ENCODE data around the gene SPDYE2B.
"Not testable (repeated sequence)": the region's sequence is repeated elsewhere in the genome, so short reads cannot be mapped to it uniquely, and the experiment has no call there.

Gene SPDYE2B

DNA sequence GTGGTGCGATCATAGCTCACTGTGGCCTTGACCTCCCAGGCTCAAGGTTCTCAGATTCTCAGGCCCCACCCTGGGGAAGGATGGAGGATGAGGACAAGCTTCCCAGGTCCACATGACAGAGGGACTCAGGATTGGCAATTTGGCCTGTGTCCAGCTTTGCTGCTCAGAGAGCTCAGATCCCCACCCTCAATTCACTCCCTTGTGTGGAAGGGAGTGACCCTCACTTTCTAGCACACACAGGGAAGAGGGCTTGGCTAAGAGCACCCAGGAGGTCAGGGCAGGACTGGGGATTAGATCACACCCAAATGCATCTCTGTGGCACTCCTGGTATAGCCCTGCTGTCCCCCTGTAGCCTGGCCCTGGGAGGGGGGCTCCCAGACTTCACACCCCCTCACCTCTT, 6.7 kb upstream of the SPDYE2B start:
- not testable (repeated sequence) for DNase-seq

DNA sequence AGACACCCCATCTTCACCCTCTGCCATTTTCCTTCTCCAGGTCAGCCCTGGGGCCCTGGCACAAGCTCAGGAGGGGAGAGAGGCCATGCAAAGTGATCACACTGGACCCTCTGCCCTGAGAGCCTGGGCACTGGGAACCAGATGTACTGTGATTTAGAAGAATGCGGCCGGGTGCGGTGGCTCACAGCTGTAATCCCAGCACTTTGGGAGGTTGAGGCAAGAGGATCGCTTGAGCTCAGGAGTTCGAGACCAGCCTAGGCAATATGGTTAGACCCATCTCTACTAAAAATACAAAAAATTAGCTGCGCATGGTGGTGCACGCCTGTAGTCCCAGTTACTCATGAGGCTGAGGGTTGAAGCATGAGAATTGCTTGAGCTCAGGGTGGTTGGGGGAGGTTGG, 2.3 kb upstream of the SPDYE2B start:
- DNase-seq, result not testable (repeated sequence)

DNA sequence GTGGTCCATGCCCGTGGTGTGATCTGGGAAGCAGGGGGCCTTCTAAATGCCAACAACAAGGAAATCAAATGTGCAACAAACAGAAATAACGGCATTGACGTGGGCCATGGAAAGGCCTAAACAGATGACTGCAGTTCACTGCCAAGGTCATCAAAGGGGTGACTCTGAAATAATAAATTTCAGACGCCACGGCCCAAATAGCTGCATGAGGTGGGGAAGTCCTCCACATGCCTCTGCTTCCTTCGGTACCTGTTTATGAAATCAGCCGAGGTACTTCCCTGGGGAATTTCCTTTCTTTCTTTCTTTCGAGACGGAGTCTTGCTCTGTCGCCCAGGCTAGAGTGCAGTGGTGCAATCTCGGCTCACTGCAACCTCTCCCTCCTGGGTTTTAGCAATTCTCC, 14.6 kb downstream of the SPDYE2B start:
- not testable (repeated sequence) for DNase-seq

DNA sequence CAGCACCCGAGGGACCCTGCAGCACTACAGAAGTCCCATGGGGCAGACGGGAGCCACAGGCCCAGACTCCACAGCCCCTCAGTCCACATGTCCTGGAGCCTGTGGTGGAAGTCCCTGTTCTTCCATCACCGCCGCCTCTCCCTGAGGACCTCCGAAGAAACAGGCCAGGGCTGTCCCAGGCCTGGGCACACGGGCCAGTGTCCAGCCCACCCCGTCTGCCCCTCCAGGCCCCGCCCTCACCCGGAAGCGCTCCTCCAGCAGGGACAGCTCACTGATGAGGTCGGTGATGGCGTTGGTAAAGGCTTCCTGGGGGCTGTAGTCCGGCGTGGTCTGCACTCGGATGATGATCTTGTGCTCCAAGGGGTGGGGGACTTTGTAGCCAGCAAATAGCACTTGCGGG, 16.7 kb downstream of the SPDYE2B start:
- DNase-seq, result not testable (repeated sequence)

DNA sequence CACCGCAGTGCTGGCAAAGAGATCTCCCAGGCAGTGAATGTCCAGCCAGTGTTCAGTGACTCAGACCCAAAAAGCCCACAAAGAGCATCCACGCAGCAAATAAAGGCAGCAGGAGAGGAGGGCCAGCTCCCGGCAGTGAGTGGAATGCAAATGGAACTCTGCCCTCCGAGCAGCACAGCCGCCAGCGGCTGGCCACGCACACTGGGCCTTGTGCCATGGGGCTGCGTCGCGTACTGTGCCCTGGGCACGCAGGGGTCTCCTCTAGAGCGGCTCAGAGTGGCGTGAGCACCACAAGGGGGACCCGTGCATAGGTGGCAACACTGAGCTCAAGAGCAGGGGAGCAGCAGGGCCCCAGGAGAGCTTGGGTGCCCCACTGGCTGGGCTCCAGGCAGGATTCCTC, 17.4 kb downstream of the SPDYE2B start:
- not testable (repeated sequence) for DNase-seq

DNA sequence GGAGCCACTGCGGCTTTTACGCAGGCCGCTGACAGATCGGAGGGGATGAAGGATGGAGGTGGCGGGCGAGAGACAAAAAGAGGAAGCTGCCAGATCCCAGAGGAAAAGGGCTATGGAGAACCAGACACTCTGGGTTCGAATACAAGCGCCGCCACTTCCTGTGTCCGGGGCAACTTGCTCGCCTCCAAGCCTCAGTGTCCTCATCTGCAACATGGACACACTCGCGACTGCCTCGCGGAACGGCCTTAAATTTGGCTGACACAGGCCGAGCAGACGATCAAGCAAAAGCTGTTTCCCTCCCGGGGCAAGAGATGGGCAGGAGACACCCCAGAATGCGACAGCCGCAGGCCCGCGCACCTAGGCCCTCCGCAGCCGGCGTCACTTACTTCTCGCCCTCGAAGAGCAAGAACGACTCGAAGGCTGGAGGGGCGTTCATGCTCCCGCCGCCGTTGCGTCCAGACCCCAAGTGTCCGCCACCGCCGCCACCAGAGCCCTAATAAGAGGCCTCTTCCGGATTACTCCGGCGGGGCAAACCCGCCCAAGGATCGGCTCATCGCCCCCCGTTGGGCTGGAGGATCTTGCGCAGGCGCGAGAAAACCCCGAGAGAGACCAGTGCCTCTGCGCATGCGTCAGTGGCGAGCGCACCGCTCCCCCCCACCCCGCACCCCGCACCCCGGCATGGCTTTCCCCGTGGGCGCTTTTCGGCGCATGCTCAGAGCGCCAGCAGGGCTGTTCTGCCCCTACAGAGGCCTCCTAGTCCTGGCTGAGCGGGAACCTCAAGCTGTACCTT, 21.2 kb downstream of the SPDYE2B start, which contains the start of gene POLR2J2:
Gene POLR2J2, minus strand, starts transcription at position 498 of the 790 bp plus-strand sequence. Its CDS starts 62 bp downstream, at position 436.
- DNase-seq, result not testable (repeated sequence)

DNA sequence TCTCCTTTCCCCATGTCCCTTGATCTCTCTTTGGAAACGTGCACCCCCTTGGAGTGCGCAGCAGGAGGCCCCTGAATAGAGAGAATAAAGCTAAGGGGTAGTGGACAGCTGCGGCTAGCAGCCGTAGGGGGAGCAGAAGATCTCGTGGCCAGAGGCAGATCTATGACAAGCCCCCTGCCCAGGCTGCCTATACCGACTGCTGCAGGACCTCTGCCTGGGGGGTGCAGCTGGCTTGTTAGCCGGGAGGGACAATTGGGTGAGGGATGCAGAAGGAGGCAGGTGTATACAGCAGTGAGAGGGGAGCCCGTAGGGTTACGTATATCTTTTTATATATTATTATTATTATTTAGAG, 21.8 kb downstream of the SPDYE2B start:
- DNase-seq, result not testable (repeated sequence)

DNA sequence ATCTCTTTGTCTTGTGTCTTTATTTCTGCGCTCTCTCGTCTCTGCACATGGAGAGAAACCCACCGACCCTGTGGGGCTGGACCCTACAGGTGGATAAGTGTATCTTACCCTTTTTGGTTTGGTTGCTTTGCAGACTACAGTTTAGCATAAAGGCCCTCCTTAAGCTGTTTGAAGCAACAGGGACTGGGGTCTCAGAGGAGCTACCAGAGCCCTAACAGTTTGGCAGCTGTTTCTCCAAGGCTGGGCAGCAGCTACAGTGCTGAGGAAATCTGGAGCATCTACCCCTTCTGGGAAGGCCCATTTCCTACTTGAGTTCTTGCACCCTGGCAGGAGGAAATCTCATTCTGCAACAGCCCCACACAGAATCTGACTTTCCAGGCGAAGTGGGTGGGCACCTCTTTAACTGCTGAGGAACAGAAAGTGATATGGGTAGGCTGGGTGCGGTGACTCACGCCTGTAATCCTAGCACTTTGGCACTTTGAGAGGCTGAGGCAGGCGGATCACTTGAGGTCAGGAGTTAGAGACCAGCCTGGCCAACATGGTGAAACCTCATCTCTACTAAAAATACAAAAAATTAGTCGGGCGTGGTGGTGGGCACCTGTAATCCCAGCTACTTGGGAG, 23.4 kb downstream of the SPDYE2B start:
- DNase-seq, result not testable (repeated sequence)

DNA sequence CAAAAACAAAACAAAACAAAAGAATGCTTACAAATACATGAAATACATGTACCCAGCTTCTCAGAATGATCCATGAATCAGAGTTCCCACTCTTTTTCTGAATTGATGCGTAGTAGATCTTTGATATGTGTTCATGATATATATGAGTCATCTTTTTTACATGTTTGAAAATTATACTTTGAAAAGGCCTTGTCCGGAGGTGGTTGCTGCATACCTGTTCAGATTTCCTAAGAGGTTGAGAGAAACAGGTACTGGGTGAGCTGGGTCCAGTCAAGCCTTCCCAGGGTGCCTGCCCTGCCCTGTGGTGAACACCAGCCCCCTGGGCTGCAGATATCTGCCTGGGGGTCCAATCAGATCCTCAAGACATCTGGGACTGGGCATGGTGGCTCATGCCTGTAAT, 25.4 kb downstream of the SPDYE2B start:
- not testable (repeated sequence) for DNase-seq

DNA sequence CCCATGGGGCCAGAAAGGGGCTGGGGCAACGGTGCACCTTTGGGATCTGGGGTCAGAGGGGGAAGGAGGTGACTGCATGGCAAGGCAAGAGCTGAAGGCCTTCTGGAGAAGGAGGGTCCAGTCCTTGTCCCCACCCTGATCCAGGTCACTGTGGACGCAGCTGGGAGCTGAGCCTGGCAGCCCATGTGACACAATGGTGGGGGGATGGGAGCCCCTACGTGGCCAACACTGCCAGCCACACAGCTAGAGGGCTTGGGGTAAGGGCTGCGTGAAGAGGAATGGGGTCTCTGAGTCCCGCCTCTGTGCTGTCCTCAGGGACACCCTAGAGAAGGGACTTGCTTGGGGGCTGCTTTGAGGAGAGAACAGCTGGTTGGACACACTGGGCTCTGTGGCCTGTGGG, 30.7 kb downstream of the SPDYE2B start:
- not testable (repeated sequence) for DNase-seq

DNA sequence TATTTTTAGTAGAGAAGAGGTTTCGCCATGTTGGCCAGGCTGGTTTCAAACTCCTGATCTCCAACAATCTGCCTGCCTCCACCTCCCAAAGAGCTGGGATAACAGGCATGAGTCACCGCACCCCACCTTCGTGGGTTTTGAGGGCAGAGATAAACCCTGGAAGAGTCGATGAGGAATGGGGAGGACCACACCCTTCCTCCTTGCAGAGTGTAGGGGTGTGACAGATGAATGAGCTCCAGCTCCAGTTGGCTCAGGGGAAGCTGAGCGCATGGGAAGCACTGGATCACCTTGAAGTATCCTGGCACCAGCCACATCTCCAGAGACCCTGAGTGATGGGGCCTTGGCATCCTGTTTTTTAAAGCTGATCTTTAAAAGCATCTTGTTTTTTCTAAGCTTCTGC, 32.4 kb downstream of the SPDYE2B start:
- DNase-seq, result not testable (repeated sequence)

DNA sequence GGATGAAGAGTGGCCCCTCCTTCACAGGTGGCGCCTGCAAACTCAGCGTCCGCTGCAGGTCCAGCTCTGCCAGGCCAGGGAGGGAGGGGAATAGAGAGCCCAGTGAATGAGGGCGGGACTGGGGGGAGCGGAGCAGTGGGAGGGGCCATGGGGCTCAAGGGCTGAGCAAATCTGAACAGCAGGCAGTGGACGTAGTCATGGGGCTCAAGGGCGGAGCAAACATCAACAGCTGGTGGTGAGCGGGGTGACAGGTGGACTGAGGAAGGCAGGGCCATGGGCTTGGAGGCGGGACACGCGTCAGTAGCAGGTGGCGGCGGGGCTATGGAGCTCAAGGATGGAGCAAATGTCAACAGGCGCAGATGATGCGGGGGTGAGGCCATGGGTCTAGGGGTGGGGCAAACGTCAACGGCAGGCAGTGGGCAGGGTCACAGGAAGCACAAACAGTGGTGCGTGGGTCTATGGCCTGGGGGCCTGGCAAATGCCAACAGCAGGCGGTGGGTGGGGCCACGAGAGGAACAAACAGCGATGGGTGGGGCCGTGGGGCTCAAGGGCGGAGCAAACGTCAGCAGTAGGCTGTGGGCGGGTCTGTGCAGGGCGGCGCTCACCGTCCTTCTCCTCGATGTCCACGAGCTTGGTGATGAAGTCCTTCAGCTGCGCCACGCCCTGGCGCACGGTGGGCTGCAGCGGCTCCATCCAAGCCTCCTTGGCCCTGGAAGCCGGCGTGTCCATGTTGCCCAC, 38.3 kb downstream of the SPDYE2B start:
- not testable (repeated sequence) for DNase-seq

DNA sequence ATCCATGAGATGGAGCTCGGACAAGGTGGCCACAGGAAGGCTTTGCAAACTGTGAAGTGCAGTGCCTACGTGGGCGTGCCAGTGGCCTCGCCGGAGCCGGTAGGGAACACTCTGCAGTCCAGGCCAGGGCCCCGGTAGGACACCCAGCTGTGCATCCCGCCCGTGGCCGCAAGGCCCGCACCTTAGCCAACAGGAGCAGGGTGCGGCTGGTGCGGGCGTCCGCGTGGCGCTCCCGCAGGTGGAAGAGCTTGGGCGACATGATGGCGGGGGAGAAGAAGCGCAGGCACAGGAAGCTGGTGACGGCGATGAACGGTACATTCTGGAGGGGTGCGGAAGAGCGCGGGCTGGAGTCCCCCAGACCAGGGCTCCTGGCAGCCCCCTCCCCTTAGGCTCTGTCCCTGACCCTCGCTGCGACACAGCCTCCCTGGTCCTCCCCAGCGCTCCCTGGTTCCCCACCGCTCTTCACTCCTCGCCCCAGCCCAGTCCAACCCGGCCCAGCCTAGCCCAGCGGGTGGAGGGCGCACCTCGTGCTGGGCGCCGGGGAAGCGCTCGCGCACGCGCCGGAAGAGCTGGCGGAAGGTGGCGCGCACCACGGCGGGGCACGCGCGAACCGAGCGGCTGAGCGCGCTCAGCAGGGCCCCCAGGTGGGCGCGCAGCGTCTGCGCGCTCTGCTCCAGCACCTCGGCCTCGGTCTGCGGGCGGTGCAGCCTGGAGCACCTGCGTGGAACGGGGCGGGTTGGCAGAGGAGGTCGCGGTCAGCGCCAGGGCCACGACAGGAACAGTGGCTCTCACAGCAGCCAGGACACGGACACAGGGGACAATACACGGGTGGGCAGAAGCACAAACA, 39.5 kb downstream of the SPDYE2B start:
- not testable (repeated sequence) for DNase-seq

DNA sequence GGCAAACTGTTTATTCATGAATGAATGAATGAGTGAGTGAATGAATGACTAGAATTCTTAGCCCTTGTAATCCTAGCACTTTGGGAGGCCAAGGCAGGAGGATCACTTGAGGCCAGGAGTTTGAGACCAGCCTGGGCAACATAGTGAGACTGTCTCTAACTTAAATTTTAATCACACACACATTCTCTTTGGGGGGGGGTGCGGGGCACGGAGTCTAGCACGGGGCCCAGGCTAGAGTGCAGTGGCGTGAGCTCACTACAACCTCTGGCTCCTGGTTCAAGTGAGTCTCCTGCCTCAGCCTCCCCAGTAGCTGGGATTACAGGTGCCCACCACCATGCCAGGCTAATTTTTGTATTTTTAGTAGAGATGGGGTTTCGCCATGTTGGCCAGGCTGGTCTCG, 40.5 kb downstream of the SPDYE2B start:
- DNase-seq, result not testable (repeated sequence)

DNA sequence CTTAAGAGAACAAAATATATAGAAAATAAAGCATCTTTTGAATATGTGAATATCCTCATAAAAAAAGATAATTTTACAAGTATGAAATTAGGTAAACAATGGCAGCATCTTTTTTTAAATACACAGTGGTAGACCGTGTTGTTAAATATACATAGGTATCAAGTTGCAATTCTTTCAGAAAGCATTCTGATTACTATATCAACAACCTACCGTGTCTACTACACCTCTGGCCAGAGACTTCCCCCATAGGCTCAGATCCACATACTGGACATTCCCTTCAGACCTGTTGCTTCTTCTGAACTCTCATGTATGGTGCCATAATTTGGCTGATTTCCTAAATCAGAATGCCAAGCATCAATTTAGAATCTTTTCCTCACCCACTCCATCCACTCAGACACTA, 43.9 kb downstream of the SPDYE2B start:
- DNase-seq, result not testable (repeated sequence)

DNA sequence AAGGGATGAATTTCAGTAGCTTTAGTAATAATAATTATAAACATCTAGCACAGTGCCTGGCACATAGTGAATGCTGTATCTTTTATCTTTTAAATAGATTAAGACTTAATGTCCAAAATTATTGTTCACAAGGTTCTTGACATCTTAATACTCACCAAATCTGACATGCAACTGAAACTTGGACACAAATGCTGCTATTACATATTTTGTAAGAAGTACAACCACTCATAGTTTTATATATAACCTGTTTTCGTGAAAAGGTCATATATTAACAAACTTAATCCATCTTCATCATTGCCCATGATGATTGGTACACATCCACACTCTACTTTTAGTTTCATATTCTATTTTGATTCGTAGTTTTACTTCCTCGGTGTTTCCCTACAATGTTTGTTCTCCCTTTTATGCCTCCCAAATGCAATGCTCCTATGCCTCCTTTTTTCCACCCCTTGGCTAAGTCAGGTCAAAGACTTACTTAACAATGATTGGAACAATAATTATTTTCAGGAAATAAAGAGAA, 45.0 kb downstream of the SPDYE2B start:
- not testable (repeated sequence) for DNase-seq

DNA sequence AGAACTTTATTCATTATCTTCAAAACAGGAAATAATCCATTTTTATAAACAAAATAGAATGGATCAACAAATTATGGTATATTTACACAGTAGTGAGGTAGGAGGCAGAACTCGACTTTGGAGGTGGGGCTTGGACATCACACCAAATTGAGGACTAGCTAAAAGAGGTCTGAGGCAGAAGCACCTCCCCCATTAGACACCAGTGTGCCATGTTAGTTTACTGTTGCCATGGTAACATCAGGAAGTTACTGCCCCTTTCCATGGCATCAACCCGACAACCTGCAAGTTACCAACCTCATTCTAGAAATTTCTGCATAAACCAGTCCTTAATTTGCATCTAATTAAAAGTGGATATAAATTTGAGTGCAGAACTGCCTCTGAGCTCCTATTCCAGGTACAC, 45.9 kb downstream of the SPDYE2B start:
- DNase-seq, result not testable (repeated sequence)

DNA sequence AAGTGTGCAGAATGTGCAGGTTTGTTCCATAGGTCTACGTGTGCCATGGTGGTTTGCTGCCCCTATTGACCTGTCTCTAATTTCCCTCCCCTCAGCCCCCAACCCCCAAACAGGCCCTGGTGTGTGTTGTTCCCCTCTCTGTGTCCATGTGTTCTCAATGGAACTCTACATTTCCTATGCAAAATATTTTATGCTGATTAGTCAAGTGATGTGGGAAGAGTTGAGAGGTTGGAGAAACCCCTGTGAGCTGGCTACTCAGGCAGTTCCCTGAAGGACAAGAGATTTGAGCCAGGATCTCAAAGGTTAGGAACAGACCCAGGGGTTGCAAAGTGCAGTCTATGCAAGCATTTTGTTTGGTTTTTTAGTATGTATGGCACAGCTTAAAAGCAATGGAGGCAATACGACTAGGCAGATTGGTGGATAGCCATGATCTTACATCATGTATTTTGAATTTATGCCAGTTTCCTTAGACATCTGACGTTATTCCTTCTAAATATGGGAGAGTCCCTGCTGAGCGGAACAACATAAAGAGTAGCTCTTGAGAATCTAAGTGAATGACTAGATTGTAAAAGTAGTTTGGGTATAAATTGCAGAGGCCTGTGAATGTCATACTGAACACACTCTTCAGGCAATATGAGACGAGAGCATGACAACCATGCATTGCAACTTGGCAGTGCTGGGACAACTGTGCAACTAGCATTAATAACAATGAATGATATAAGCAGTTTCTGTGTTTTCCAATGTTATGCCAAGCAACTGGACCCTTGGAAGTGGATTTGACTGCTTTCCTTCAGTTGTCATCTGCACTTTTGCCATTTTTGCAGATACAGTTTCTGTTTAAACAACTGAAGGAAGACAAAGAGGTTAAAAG, 47.8 kb downstream of the SPDYE2B start:
- not testable (repeated sequence) for DNase-seq

DNA sequence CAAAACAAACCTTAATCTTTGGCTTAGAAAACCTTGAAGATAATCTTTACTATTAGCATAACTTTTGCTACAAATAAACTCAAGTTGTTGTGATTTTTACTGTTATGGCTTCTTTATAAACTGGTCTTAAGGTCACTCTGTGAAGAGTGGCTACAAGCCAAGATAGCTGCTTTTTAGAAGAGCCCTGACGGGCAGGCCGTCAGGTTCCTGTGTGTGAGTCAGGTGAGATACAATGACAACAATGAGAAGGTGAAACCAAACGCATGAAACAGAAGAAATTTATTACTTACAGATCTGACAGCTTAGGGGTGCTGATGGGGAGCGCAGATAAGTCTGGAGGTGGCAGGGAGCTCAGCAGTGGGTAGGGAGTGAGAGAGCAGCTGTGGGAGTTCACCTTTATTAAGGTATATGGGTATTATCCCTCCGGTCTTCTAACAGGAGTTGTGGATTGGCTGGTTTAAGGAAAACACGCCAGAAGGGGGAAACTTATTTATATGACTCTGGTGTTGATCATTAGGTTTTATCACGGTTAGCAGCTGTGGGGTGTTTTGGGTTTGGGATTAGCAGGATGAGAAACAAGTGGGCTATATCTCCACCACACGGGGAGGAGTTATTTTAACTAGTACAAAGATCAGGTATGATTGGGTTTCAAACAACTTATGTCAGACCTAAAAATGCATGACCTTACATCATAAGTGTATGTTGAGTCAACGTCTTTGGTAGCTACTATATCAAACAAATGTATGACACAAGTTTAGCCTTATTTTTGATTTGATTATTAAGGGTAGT, 49.0 kb downstream of the SPDYE2B start:
- not testable (repeated sequence) for DNase-seq
